ENCODE measurements around the gene ALK.

ALK gene

GRCh38 chr2:29921560-29921915, at the start of gene ALK:
ALK (minus strand) TSS chr2:29921586; CDS start chr2:29920659, 927 bp downstream.
- Histone ChIP-seq H3K4me1 (ENCODE audit: low read depth, poor library complexity, severe bottlenecking) (peaks cover 4% of the 10 kb centered on the region), H3K79me2 (ENCODE audit: insufficient read depth, low read depth) (no peaks in the 10 kb centered on the region), H3K4me2 (peak within 1 kb of the TSS; percentile 97), H3K9ac (no peak within 1 kb of the TSS), H4K20me1 (ENCODE audit: insufficient read depth) (no peaks in the 10 kb centered on the region), H3K36me3 (ENCODE audit: insufficient read depth) (no peaks in the 10 kb centered on the region), H3K27ac (no peak within 1 kb of the TSS), H3K4me3 (IDR thresholded peaks at IDR 0.05; ENCODE audit: insufficient read depth, low read depth, low read length) (peak within 1 kb of the TSS; percentile 76), H2AFZ (ENCODE audit: low read depth) (peak within 1 kb of the TSS; percentile 83), H3K27me3 (ENCODE audit: insufficient read depth, low read depth) (peaks cover 11% of the 10 kb centered on the region; the same call in 1 of the 2 replicates)
- TF ChIP-seq CTCF (conservative IDR thresholded peaks at IDR 0.05; ENCODE audit: low read depth, low read length), result no peak

- Histone ChIP-seq H3K27me3 (ENCODE audit: insufficient read depth, low read depth) (no peaks in the 10 kb centered on the region), H2AFZ (ENCODE audit: low read depth) (no peak overlapping the region), H3K9ac (no peak overlapping the region), H3K36me3 (ENCODE audit: insufficient read depth) (no peaks in the 10 kb centered on the region), H3K4me1 (ENCODE audit: low read depth, poor library complexity, severe bottlenecking) (no peaks in the 10 kb centered on the region), H3K27ac (no peak overlapping the region), H3K4me3 (IDR thresholded peaks at IDR 0.05; ENCODE audit: insufficient read depth, low read depth, low read length) (no peak overlapping the region), H3K4me2 (no peak overlapping the region), H3K79me2 (ENCODE audit: insufficient read depth, low read depth) (no peaks in the 10 kb centered on the region), H4K20me1 (ENCODE audit: insufficient read depth) (no peaks in the 10 kb centered on the region)
- no peak for TF ChIP-seq CTCF (conservative IDR thresholded peaks at IDR 0.05; ENCODE audit: low read depth, low read length)
Observed at GRCh38 chr2:29966266-29966665, 44.9 kb upstream of the ALK start.

DNA sequence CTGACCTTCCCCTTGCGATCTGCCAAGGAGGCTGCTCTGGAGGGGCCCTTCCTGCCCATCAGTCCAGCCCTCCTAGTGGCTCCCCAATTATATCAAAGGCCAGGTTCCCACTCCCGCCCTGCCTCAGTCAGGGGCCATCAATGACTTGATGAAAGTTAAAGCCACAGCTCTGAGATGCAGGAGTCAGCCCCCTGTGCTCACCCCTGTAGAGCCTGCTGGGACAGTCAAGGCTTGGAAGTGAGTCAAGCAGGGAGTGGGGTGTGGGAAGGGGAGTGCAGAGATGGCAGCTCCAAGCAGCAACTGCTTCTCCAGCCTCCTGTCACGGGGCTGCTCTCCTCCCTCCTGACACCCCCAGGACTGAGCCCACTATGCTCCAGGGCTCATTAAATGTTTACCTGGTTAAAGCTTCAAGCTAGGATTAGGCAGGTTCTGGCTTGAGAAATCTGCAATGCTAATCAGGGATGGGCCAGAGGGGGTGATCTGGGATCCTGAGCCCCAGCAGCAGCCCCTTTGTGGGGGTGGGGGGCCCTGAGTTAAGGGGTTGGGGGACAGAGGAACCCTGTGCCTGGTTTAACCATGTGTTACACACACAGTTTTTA, 42.7 kb upstream of the ALK start:
- Histone ChIP-seq H3K27ac (no peak overlapping the region), H3K79me2 (ENCODE audit: insufficient read depth, low read depth) (no peaks in the 10 kb centered on the region), H3K9ac (no peak overlapping the region), H3K36me3 (ENCODE audit: insufficient read depth) (no peaks in the 10 kb centered on the region), H4K20me1 (ENCODE audit: insufficient read depth) (no peaks in the 10 kb centered on the region), H3K27me3 (ENCODE audit: insufficient read depth, low read depth) (no peaks in the 10 kb centered on the region), H2AFZ (ENCODE audit: low read depth) (no peak overlapping the region), H3K4me1 (ENCODE audit: low read depth, poor library complexity, severe bottlenecking) (no peaks in the 10 kb centered on the region), H3K4me2 (no peak overlapping the region), H3K4me3 (IDR thresholded peaks at IDR 0.05; ENCODE audit: insufficient read depth, low read depth, low read length) (no peak overlapping the region)
- no peak for TF ChIP-seq CTCF (conservative IDR thresholded peaks at IDR 0.05; ENCODE audit: low read depth, low read length)

DNA sequence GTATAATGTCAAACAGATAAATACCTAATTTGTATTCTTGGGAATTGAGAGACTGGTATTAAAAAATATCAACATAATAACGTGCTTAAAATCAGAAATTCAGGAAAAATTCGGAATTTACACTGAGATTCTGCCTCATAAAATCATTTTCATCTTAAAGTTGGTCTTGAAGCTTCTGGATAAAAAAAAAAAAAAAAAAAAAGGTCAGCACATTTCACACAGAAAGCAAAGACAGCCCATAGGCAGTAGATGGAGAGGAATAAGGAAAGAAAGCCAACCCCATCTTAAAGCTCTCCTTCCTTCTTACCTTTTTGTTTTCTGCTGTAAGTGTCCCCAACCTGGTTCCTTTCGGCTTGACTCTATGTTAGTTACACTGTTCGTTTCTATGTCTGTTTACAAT, 41.5 kb upstream of the ALK start:
- Histone ChIP-seq H3K27me3 (ENCODE audit: insufficient read depth, low read depth) (no peaks in the 10 kb centered on the region), H3K79me2 (ENCODE audit: insufficient read depth, low read depth) (no peaks in the 10 kb centered on the region), H3K27ac (no peak overlapping the region), H3K36me3 (ENCODE audit: insufficient read depth) (no peaks in the 10 kb centered on the region), H4K20me1 (ENCODE audit: insufficient read depth) (no peaks in the 10 kb centered on the region), H3K4me1 (ENCODE audit: low read depth, poor library complexity, severe bottlenecking) (no peaks in the 10 kb centered on the region), H3K9ac (no peak overlapping the region), H3K4me2 (no peak overlapping the region), H3K4me3 (IDR thresholded peaks at IDR 0.05; ENCODE audit: insufficient read depth, low read depth, low read length) (no peak overlapping the region), H2AFZ (ENCODE audit: low read depth) (no peak overlapping the region)
- no peak for TF ChIP-seq CTCF (conservative IDR thresholded peaks at IDR 0.05; ENCODE audit: low read depth, low read length)
